WI38 (cell line): ENCODE data around the gene KLHL21.

Experiments used
- H3K4me3 ChIP-seq: 2 replicates; pipeline ENCODE4 v1.5.1; 2011; ENCODE audit warnings: low read depth, mild to moderate bottlenecking, control low read depth, low read length
- TF ChIP-seq, protein P1 (sequence below): IDR thresholded peaks from 2 replicates; pipeline ENCODE4 v1.5.1; 2012; ENCODE audit warnings: low read depth, mild to moderate bottlenecking, control low read depth, low read length

Gene KLHL21

DNA sequence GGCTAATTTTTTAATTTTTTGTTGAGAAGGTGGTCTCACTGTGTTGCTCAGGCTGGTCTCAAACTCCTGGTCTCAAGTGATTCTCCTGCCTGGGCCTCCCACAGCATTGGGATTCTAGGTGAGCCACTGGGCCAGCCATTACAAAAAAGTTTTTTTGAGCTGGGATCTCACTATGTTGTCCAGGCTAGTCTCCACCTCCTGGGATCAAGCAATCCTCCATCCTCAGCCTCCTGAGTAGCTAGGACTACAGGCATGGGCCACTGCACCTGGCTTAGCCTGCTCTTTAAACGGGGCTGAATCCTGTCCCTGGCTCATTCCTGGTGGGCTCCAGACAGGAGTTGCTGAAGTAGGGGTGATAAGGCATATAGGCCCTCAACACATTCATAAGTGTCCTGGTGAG is 45.1 kb downstream of the KLHL21 start:
- TF ChIP-seq, protein P1, sequence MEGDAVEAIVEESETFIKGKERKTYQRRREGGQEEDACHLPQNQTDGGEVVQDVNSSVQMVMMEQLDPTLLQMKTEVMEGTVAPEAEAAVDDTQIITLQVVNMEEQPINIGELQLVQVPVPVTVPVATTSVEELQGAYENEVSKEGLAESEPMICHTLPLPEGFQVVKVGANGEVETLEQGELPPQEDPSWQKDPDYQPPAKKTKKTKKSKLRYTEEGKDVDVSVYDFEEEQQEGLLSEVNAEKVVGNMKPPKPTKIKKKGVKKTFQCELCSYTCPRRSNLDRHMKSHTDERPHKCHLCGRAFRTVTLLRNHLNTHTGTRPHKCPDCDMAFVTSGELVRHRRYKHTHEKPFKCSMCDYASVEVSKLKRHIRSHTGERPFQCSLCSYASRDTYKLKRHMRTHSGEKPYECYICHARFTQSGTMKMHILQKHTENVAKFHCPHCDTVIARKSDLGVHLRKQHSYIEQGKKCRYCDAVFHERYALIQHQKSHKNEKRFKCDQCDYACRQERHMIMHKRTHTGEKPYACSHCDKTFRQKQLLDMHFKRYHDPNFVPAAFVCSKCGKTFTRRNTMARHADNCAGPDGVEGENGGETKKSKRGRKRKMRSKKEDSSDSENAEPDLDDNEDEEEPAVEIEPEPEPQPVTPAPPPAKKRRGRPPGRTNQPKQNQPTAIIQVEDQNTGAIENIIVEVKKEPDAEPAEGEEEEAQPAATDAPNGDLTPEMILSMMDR = no peak
- no peak overlapping the region for H3K4me3 ChIP-seq

GRCh38 chr1:6554907-6555778 is 47.5 kb downstream of the KLHL21 start, which contains the start of gene TAS1R1:
TSS of gene TAS1R1 (plus strand) at chr1:6555307. CDS start at chr1:6555374, 67 bp downstream.
- TF ChIP-seq, protein P1 = no peak
- H3K4me3 ChIP-seq = peak within 1 kb of the TSS; percentile 97

DNA sequence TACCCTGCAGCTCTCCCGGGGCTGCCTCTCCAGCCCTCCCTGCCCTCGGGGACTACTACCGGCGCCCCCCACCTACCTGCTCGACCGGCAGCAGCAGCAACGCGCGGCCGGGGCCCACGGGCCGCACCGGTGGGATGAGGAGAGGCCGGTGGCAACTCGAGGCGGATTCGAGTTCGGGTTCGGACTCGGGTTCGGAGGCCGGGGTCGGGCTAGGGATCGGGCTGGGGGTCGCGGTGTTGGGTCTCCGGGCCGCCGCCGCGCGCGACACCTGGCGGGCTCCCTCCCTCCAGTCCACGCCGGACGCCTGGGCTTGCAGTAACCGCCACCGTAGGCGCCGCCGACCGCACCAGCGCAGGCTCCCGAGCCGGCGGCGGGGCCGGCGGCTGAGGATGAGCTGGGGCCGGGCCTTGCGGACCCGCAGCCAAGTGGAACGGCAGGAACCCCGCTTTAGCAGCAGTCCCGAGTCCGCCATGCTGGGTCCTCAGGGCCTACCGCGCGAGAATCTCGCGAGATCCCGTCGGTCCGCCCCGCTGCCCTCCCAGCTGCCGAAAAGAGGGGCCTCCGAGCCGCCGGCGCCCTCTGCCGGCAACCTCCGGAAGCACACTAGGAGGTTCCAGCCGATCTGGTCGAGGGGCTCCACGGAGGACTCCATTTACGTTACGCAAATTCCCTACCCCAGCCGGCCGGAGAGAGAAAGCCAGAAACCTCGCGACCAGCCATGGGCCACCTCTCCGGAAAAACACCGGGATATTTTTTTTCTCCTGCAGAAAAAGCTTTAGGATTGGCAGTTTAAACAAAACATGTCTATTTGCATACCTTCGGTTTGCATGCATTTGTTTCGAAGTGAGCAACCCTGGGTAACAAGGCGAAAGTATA is 48.4 kb downstream of the KLHL21 start, which contains the start of gene NOL9:
NOL9 (minus strand) TSS at position 483 of the 876 bp plus-strand sequence; CDS start at position 472, 11 bp downstream.
- TF ChIP-seq, protein P1 = peak; percentile 89
- peak within 1 kb of the TSS; percentile 97 for H3K4me3 ChIP-seq

DNA sequence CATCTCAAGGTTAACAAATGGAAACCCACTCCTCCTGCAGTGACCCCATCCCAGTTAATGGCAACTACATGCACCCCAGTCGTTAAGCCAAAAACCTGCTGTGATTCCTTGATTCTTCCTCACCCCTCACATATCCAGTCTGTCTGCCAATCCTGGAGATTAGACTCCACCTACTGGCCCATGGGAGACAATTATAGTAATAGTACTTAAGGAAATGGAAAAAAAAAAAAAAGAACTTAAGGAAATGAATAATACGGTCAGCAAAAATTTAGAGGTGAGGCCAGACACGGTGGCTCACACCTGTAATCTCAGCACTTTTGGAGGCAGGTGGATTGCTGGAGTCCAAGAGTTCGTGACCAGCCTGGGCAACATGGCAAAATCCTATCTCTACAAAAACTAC is 55.4 kb downstream of the KLHL21 start:
- H3K4me3 ChIP-seq = no peak overlapping the region
- TF ChIP-seq, protein P1 = no peak

GRCh38 chr1:6546326-6546725 is 56.3 kb downstream of the KLHL21 start:
- H3K4me3 ChIP-seq = no peak overlapping the region
- TF ChIP-seq, protein P1 = no peak

- TF ChIP-seq, protein P1 = no peak
Measured at GRCh38 chr1:6545276-6546112, 57.2 kb downstream of the KLHL21 start.

More at GRCh38 chr1:6545276-6546112, 57.2 kb downstream of the KLHL21 start:
- no peak overlapping the region for H3K4me3 ChIP-seq
